Activated naive CD4-positive, alpha-beta T cell treated with anti-CD3 and anti-CD28 coated beads, Interleukin-2, amount 10 ng/mL, durations not matched to agents 7 days and 5 days (primary cell): ENCODE results near the gene CASD1.

Experiments
- CTCF ChIA-PET: fragments of 350-600 bp; sonication (Branson Sonifier 250); formaldehyde crosslinking; loops from one replicate; lab custom pipeline; 2021; ENCODE audit warnings: antibody characterized with exemption; lab: Charles Lee
- DNase-seq: peaks from one replicate; pipeline ENCODE4 v3.0.0-alpha.2; 2020
- H3K27ac Mint-ChIP-seq: one replicate; pipeline ENCODE4 v1.8.0; 2021; ENCODE audit warnings: mild to moderate bottlenecking, moderate library complexity, mixed read lengths
- H3K27me3 Mint-ChIP-seq: one replicate; pipeline ENCODE4 v1.8.0; 2021; ENCODE audit warnings: mild to moderate bottlenecking, mixed read lengths
- H3K36me3 Mint-ChIP-seq: one replicate; pipeline ENCODE4 v1.8.0; 2021; ENCODE audit warnings: mixed read lengths
- H3K4me1 Mint-ChIP-seq: one replicate; pipeline ENCODE4 v1.8.0; 2021; ENCODE audit warnings: mixed read lengths
- H3K4me3 Mint-ChIP-seq: one replicate; pipeline ENCODE4 v1.8.0; 2021; ENCODE audit warnings: mild to moderate bottlenecking, moderate library complexity, mixed read lengths
- H3K9me3 Mint-ChIP-seq: one replicate; pipeline ENCODE4 v1.8.0; 2021; ENCODE audit warnings: mixed read lengths

CASD1 gene

DNA sequence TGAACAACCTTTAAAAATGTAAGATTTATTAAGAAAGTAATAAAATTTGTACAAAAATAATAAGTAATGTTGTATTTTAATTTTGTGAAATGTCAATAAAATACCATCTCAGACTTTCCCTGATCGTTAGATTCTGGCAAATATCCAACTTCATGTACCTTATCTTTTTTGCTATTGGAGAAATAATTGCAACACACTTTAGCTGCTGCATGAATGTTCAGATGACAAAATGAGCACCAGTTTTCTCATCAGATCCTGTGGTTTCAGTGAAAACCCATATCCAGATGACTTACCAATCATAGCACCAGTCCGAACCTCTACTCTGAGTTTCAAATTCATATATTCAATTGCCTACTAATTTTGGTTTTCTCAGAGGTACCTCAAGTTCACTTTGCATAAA, 69.9 kb downstream of the CASD1 start:
- CTCF ChIA-PET, result no interaction called here
- no peaks in the 10 kb centered on the region for H3K4me1 Mint-ChIP-seq
- H3K36me3 Mint-ChIP-seq, result peaks cover 25% of the 10 kb centered on the region
- no peak for DNase-seq
- H3K9me3 Mint-ChIP-seq, result peaks cover 14% of the 10 kb centered on the region
- no peak overlapping the region for H3K4me3 Mint-ChIP-seq
- H3K27ac Mint-ChIP-seq, result no peak overlapping the region
- H3K27me3 Mint-ChIP-seq, result no peaks in the 10 kb centered on the region

DNA sequence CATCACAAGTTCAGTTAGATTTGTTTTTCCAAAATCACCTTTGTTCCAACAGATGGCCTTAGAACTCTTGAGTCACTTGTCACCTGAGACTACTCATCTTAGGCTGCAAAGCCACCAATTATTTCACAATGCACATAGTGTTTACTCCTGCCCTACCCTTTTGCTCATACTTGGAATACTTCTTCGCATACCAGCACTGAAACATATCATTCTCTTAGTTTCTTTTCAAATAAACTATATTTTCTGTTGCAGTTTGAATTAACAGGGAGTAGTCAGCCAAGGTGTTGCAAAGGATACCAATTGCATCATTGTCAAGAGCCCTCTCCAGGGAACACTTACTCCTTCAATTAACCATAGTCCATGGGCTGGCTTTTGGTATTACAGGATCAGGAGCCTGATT, 71.0 kb downstream of the CASD1 start:
- H3K36me3 Mint-ChIP-seq, result peaks cover 18% of the 10 kb centered on the region
- no peak for DNase-seq

DNA sequence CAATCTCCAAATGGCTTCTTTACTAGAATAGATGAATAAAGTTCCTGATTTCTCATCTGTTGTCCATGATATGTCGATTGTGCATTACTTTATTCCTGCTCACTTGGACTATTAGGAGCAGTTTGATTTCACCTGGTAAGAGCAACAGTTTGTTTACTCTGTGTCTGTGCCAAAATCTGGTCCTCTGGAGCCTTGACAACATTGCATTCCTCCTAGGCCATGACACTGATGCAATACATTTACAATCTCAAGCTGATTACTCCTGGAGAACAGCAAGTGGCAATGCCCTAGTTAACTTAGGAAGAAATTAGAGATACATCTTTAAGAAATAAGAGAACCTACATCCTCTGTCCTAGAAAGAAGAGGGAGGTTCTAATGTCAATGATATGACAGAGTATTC, 74.5 kb downstream of the CASD1 start:
- H3K27ac Mint-ChIP-seq, result no peak overlapping the region
- DNase-seq, result no peak
- CTCF ChIA-PET, result no interaction called here

More for the DNA sequence above, 71.0 kb downstream of the CASD1 start:
- no peak overlapping the region for H3K27ac Mint-ChIP-seq
- H3K27me3 Mint-ChIP-seq, result no peaks in the 10 kb centered on the region
- CTCF ChIA-PET, result no interaction called here
- peaks cover 6% of the 10 kb centered on the region for H3K9me3 Mint-ChIP-seq
- H3K4me3 Mint-ChIP-seq, result no peak overlapping the region
- H3K4me1 Mint-ChIP-seq, result no peaks in the 10 kb centered on the region

DNA sequence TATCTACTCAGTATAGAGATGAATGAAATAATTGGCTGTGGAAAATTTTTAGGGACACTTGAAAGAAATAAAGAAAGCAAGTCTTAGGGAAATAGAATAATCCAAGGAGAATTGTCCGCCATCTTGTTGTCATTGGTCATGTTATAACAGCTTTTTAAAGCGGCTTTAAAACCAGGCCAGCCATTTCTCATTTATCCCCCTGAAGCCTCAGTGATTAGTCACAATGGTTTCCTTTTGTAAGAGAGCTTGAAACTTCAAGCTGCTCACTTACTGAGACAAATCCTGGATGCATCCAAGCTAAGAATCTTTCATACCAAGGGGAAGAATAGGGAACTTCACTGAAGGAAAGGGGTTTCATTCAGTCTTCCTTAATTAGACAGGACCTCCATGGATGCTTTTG, 78.5 kb downstream of the CASD1 start:
- no peak for DNase-seq
- Mint-ChIP-seq H3K9me3 (no peaks in the 10 kb centered on the region), H3K36me3 (no peaks in the 10 kb centered on the region), H3K27ac (no peak overlapping the region), H3K4me1 (no peaks in the 10 kb centered on the region), H3K4me3 (no peak overlapping the region), H3K27me3 (no peaks in the 10 kb centered on the region)
- CTCF ChIA-PET, result no interaction called here

More for the DNA sequence above, 74.5 kb downstream of the CASD1 start:
- Mint-ChIP-seq H3K4me3 (no peak overlapping the region), H3K27me3 (no peaks in the 10 kb centered on the region), H3K36me3 (no peaks in the 10 kb centered on the region), H3K9me3 (no peaks in the 10 kb centered on the region), H3K4me1 (no peaks in the 10 kb centered on the region)

DNA sequence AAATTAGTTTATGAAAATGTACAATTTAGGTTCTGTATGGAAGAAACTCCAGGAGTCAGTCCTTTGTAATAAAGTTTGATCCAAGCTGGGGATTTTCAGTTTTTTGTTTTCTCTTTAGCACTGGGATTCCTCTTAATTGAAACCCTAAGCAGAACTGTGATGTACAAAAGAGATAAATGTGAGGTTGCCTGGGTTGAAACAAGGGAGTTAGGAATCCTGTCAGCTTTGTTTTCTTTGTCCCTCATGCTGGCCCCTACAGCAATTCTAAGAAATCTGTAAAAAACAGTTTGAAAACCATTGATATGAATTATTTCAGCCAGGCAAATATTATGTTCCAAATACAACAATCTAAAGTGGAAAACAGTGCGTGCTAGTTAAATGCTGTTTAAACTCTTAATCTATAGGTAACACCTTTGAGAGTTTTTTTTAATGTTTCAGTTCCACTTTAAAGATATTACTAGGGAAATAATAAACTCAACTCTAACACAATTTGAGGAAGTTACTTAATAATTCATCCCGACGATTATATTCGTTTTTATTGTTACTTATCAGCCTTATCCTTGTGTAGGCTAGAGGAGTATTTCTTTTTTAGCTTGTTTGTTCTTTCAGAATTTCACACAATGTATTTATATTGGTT, 81.0 kb downstream of the CASD1 start:
- CTCF ChIA-PET, result no interaction called here
- H3K36me3 Mint-ChIP-seq, result no peaks in the 10 kb centered on the region
- H3K27ac Mint-ChIP-seq, result no peak overlapping the region
- H3K4me3 Mint-ChIP-seq, result no peak overlapping the region
- DNase-seq, result no peak
- no peaks in the 10 kb centered on the region for H3K27me3 Mint-ChIP-seq
- no peaks in the 10 kb centered on the region for H3K4me1 Mint-ChIP-seq
- H3K9me3 Mint-ChIP-seq, result no peaks in the 10 kb centered on the region

DNA sequence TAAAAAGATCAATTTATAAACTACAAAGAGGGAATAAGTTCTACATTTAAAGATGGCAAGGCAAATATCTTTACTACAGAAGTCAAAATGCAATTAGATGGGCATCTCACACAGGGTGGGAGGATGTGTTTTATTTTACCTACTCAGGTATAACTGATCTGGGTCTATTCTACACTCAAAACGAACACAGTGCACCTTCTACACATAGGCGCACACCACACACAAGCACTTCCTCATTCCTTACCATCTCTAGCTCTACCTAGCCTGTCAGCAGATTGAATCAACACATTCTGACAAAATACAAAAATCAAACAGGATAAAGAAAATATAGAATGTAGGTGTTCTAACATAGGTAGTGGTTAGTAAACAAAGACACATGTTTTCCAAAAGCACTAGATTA, 81.6 kb downstream of the CASD1 start:
- Mint-ChIP-seq H3K9me3 (no peaks in the 10 kb centered on the region), H3K27me3 (no peaks in the 10 kb centered on the region), H3K4me1 (no peaks in the 10 kb centered on the region), H3K27ac (no peak overlapping the region), H3K36me3 (no peaks in the 10 kb centered on the region), H3K4me3 (no peak overlapping the region)
- no peak for DNase-seq
- CTCF ChIA-PET, result no interaction called here

DNA sequence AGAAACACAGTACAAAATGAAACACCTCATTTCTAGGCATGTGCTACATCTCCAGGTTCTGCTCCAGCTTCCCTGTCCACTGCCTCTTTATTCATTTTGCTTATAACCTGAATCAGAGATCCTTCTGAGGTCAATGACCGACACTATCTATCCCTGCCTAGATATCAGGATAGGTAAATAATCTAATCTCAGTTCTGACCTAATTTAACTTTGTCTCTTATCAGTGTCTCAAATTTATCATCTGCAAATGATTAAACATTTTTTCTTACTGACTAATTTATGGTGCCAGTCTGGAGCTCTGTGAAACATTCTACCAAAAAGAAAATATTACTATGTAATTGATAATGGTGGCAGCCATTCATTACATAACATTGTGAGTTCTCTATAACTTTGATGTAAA, 85.3 kb downstream of the CASD1 start:
- H3K9me3 Mint-ChIP-seq, result no peaks in the 10 kb centered on the region
- H3K4me3 Mint-ChIP-seq, result no peak overlapping the region

DNA sequence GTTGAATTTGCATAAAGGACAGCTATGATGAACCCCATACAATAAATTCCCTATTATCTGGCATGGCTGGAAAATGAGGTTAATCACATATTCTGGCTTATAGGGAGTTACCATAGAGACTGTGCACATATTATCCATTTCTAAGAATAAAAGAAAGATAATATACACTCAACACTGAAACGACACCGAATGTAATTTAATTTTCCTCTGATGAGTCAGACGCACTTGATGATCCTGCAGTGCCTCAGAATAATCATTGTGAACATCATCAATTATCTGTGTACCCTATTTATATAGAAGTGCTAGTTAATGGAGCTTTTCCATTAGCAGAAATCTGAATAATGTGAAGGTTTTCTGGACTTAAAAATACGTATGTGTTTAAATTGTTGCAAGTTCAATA, 86.1 kb downstream of the CASD1 start:
- DNase-seq, result no peak
- H3K4me1 Mint-ChIP-seq, result no peaks in the 10 kb centered on the region
- H3K27me3 Mint-ChIP-seq, result no peaks in the 10 kb centered on the region
- H3K27ac Mint-ChIP-seq, result no peak overlapping the region
- H3K4me3 Mint-ChIP-seq, result no peak overlapping the region
- no peaks in the 10 kb centered on the region for H3K9me3 Mint-ChIP-seq
- H3K36me3 Mint-ChIP-seq, result no peaks in the 10 kb centered on the region
- CTCF ChIA-PET, result no interaction called here

More for the DNA sequence above, 85.3 kb downstream of the CASD1 start:
- CTCF ChIA-PET, result no interaction called here
- no peak for DNase-seq
- Mint-ChIP-seq H3K27ac (no peak overlapping the region), H3K27me3 (no peaks in the 10 kb centered on the region), H3K4me1 (no peaks in the 10 kb centered on the region), H3K36me3 (no peaks in the 10 kb centered on the region)

DNA sequence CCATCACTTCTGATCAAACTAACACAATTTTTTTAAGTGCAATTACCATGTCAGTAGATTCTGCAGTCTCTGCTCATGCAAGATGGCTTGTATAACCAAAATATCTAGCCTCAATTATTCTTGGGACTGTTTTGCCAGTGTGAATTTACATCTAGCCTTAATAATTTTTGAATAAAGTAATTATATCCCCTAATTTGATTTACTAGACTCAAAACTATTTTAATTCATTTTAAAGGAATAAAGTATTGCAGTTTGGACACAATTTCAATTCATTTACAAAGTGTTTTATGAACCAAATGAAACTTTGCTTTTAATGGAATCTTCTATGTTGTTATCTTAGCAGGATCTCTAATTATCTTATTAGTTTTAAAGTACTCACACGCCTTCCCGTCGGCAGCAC, 90.7 kb downstream of the CASD1 start:
- DNase-seq, result no peak
- no peak overlapping the region for H3K27ac Mint-ChIP-seq
- no peaks in the 10 kb centered on the region for H3K36me3 Mint-ChIP-seq
- no peaks in the 10 kb centered on the region for H3K27me3 Mint-ChIP-seq
- no peak overlapping the region for H3K4me3 Mint-ChIP-seq
- no peaks in the 10 kb centered on the region for H3K9me3 Mint-ChIP-seq
- H3K4me1 Mint-ChIP-seq, result no peaks in the 10 kb centered on the region
- CTCF ChIA-PET, result no interaction called here

DNA sequence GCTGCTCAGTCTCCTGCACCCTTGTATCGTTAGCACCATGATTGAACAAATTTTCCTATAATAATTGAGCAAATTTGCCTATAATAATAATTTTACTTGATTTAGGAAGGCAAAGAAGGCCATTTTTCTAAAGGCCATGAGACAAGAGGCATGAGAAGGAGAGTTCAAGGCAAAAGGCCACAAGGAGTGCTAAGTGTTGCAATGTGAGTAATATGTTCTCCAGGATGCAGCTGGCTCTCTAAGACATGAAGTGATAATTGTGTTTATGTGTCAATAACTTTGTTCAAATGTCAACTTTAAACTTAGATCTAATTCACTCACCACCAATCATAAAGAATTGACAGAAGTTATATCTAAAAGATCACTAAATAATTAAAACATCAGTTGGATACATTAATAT, 92.6 kb downstream of the CASD1 start:
- no peaks in the 10 kb centered on the region for H3K4me1 Mint-ChIP-seq
- DNase-seq, result no peak
- H3K4me3 Mint-ChIP-seq, result no peak overlapping the region
- H3K27ac Mint-ChIP-seq, result no peak overlapping the region
- no peaks in the 10 kb centered on the region for H3K9me3 Mint-ChIP-seq
- no peaks in the 10 kb centered on the region for H3K36me3 Mint-ChIP-seq
- no peaks in the 10 kb centered on the region for H3K27me3 Mint-ChIP-seq
- CTCF ChIA-PET, result no interaction called here

DNA sequence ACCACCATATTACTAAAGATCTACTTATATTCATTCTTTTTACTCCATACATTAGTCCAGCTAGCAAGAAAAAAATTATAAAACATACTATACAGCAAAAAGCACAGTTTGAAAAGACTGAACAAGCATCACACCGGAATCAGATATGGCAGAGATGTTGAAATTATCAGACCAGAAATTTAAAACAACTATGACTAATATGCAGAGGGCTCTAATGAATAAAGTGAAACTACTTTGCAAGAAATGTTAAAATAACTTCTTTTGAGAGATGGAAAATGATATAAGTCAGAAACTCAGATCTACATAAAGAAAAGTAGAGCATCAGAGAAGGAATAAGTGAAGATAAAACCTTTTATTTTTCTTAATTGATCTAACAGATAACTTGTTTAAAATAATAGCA, 95.4 kb downstream of the CASD1 start:
- no peak overlapping the region for H3K27ac Mint-ChIP-seq
- H3K4me1 Mint-ChIP-seq, result no peaks in the 10 kb centered on the region

More for the DNA sequence above, 95.4 kb downstream of the CASD1 start:
- no peaks in the 10 kb centered on the region for H3K27me3 Mint-ChIP-seq
- no peaks in the 10 kb centered on the region for H3K36me3 Mint-ChIP-seq
- no peak for DNase-seq
- no peak overlapping the region for H3K4me3 Mint-ChIP-seq
- CTCF ChIA-PET, result no interaction called here
- no peaks in the 10 kb centered on the region for H3K9me3 Mint-ChIP-seq
